B cell (primary cell): ENCODE results near the gene COL4A1. TPM values are rescaled to one million over a fixed set of nuclear protein-coding genes. Genes with fewer than 3 reads are reported as not detected.

Source experiments
- ATAC-seq: fragments of 200-7000 bp; cut with Tn5 transposase; one replicate; pipeline ENCODE4 v1.10.0; 2021; ENCODE audit warnings: low read depth, mild to moderate bottlenecking, moderate number of reproducible peaks, moderate library complexity
- CTCF ChIA-PET: fragments of 350-600 bp; sonication (Branson Sonifier 250); formaldehyde crosslinking; loops from one replicate; lab custom pipeline; 2021; ENCODE audit warnings: antibody characterized with exemption, inconsistent platforms; lab: Charles Lee
- POLR2A ChIA-PET: fragments of 350-600 bp; sonication (Branson Sonifier 250); formaldehyde crosslinking; loops from one replicate; lab custom pipeline; 2021; ENCODE audit warnings: antibody characterized with exemption; lab: Charles Lee
- DNase-seq: peaks from one replicate; pipeline ENCODE4 v3.0.0; 2013
- H2AFZ ChIP-seq: 2 replicates; pipeline ENCODE4 v1.6.1; 2012; ENCODE audit warnings: mild to moderate bottlenecking, low read depth, low read length; ENCODE audit not compliant: insufficient read depth, poor library complexity, severe bottlenecking
- H3K27ac ChIP-seq, 2 donors: 1 replicate in 1 of 2; 2 replicates in 1 of 2; pipeline ENCODE4 v1.5.1; 2012 to 2013; ENCODE audit warnings: low read length in 2 of 2, mild to moderate bottlenecking in 2 of 2, moderate library complexity in 1 of 2
- H3K27me3 ChIP-seq, 4 experiments: fragments of 200-600 bp in 1 of 4; sonication (generic) in 1 of 4; replicated peaks in 1 of 4; 1 replicate in 2 of 4; 2 replicates in 2 of 4; pipeline versions ENCODE4 v1.6.1 to v1.7.0; 2013 to 2016; ENCODE audit warnings: low read length in 3 of 4, mild to moderate bottlenecking in 2 of 4, mixed read lengths in 1 of 4, moderate library complexity in 1 of 4; ENCODE audit not compliant: insufficient read depth in 4 of 4, control insufficient read depth in 3 of 4; ENCODE audit errors: control extremely low read depth in 1 of 4
- H3K36me3 ChIP-seq, 2 experiments: replicated peaks in 1 of 2; 1 replicate in 1 of 2; 2 replicates in 1 of 2; pipeline versions ENCODE4 v1.6.1 to v1.7.1; 2013; ENCODE audit warnings: low read length in 1 of 2; ENCODE audit not compliant: insufficient read depth in 2 of 2, control insufficient read depth in 1 of 2; ENCODE audit errors: control extremely low read depth in 1 of 2, extremely low read depth in 1 of 2
- H3K4me1 ChIP-seq, 2 donors: fragments of 200-600 bp in 1 of 2; sonication (generic) in 1 of 2; 1 replicate in 1 of 2; 2 replicates in 1 of 2; pipeline versions ENCODE4 v1.5.1 to v1.6.1; 2013 to 2017; ENCODE audit warnings: low read length in 2 of 2; ENCODE audit not compliant: control insufficient read depth in 2 of 2, insufficient read depth in 2 of 2
- H3K4me2 ChIP-seq: replicated peaks from 2 replicates; pipeline ENCODE3; 2012; ENCODE audit warnings: mild to moderate bottlenecking, low read depth, low read length; ENCODE audit not compliant: poor library complexity, severe bottlenecking
- H3K4me3 ChIP-seq, 5 experiments: fragments of 200-600 bp in 1 of 5; sonication (generic) in 1 of 5; 1 replicate in 3 of 5; 2 replicates in 2 of 5; pipeline versions ENCODE4 v1.5.1 to v1.7.0; 2011 to 2016; ENCODE audit warnings: low read length in 4 of 5, mild to moderate bottlenecking in 4 of 5, low read depth in 2 of 5, control low read depth in 1 of 5, moderate library complexity in 1 of 5; ENCODE audit not compliant: insufficient read depth in 1 of 5; ENCODE audit errors: control extremely low read depth in 1 of 5, extremely low read depth in 1 of 5
- H3K79me2 ChIP-seq: fragments of 200-600 bp; sonication (generic); one replicate; pipeline ENCODE4 v1.6.0; 2016; ENCODE audit warnings: low read length; ENCODE audit not compliant: control insufficient read depth, insufficient read depth
- H3K9ac ChIP-seq: fragments of 200-600 bp; sonication (generic); 2 replicates; pipeline ENCODE4 v1.6.1; 2017; ENCODE audit warnings: mild to moderate bottlenecking, low read length, moderate library complexity
- H3K9me3 ChIP-seq, 3 donors: one replicate each; pipeline versions ENCODE4 v1.6.1 to v1.7.1; 2013; ENCODE audit warnings: low read length in 2 of 3; ENCODE audit not compliant: control insufficient read depth in 2 of 3, insufficient read depth in 1 of 3; ENCODE audit errors: control extremely low read depth in 1 of 3
- H4K20me1 ChIP-seq: 2 replicates; pipeline ENCODE4 v1.6.0; 2012; ENCODE audit warnings: mild to moderate bottlenecking, low read length; ENCODE audit not compliant: insufficient read depth, control insufficient read depth, poor library complexity, severe bottlenecking
- H3K27ac Mint-ChIP-seq: one replicate; pipeline ENCODE4 v1.8.0; 2021; ENCODE audit warnings: mixed read lengths
- H3K27me3 Mint-ChIP-seq: one replicate; pipeline ENCODE4 v1.8.0; 2021; ENCODE audit warnings: mixed read lengths
- H3K4me1 Mint-ChIP-seq: one replicate; pipeline ENCODE4 v1.8.0; 2021; ENCODE audit warnings: mixed read lengths
- H3K4me3 Mint-ChIP-seq: one replicate; pipeline ENCODE4 v1.8.0; 2021; ENCODE audit warnings: mixed read lengths
- H3K9me3 Mint-ChIP-seq: one replicate; pipeline ENCODE4 v1.8.0; 2022; ENCODE audit warnings: mixed read lengths; ENCODE audit not compliant: insufficient read depth
- CTCF ChIP-seq: fragments of 200-600 bp; IDR thresholded peaks from one replicate; pipeline ENCODE4 v1.8.0; 2022; ENCODE audit warnings: antibody characterized with exemption, mild to moderate bottlenecking
- EZH2 ChIP-seq: IDR thresholded peaks from 2 replicates; pipeline ENCODE4 v1.6.1; 2012; ENCODE audit warnings: borderline replicate concordance, low read depth, mild to moderate bottlenecking, moderate library complexity, low read length; ENCODE audit not compliant: insufficient read depth, poor library complexity, severe bottlenecking
- WGBS: methylation state at CpG from one replicate; pipeline ENCODE4 v1.1.5; 2013; ENCODE audit warnings: missing lambda C conversion rate; ENCODE audit not compliant: insufficient coverage; 5-methylcytosine and 5-hydroxymethylcytosine counted together
- intact Hi-C: fragments of 100-400 bp; cut with micrococcal nuclease; formaldehyde crosslinking; loops from one replicate; pipeline ENCODE4 v1.10.0; 2022
- polyA plus RNA-seq: library from polyadenylated mRNA; depleted of rRNA; stranded (reverse); fragments of >200 nt; gene quantifications from 2 replicates; pipeline ENCODE4 v1.2.3, GENCODE V29; 2012
- total RNA-seq, 2 donors: library from RNA; stranded (reverse); fragments of 120-200 nt in 1 of 2; gene quantifications; 1 replicate in 1 of 2; 2 replicates in 1 of 2; pipeline versions ENCODE4 v1.2.3 to v1.2.4, GENCODE V29; 2013 to 2022

COL4A1 gene
- total and polyA plus RNA-seq, 2 donors (not counting 1 experiment from before 2014, with no cell fraction given), result not detected

- Histone ChIP-seq H3K9ac (no peak overlapping the region), H3K9me3 (peaks cover 0 to 3% (median 0%) of the 10 kb centered on the region in 3 donors), H3K4me3 (no peak overlapping the region), H3K79me2 (no peaks in the 10 kb centered on the region), H4K20me1 (no peaks in the 10 kb centered on the region), H3K4me1 (no peaks in the 10 kb centered on the region), H2AFZ (no peak overlapping the region), H3K27ac (no peak overlapping the region), H3K4me2 (no peak overlapping the region), H3K27me3 (peaks cover 0 to 28% (median 16%) of the 10 kb centered on the region in 4 experiments), H3K36me3 (no peaks in the 10 kb centered on the region)
- Mint-ChIP-seq H3K4me1 (no peaks in the 10 kb centered on the region), H3K9me3 (no peaks in the 10 kb centered on the region), H3K27ac (no peak overlapping the region), H3K27me3 (peaks cover 57% of the 10 kb centered on the region), H3K4me3 (no peak overlapping the region)
- ATAC-seq (no peak), DNase-seq (no peak)
- no CpG with 5 or more reads among the region's 3 CpGs for WGBS
- ChIA-PET CTCF (no interaction called here), POLR2A (no interaction called here)
- TF ChIP-seq EZH2 (no peak), CTCF (no peak)
- intact Hi-C loops, result no loop called here
These were observed 6.7 kb downstream of the COL4A1 start for GRCh38 chr13:110300090-110300815.

- Histone ChIP-seq H3K9ac (no peak overlapping the region), H2AFZ (no peak overlapping the region), H3K4me3 (no peak overlapping the region), H3K27me3 (peaks cover 0 to 27% (median 14%) of the 10 kb centered on the region in 4 experiments), H3K4me2 (no peak overlapping the region), H3K79me2 (no peaks in the 10 kb centered on the region), H3K27ac (no peak overlapping the region), H3K9me3 (peaks cover 0 to 3% (median 0%) of the 10 kb centered on the region in 3 donors), H4K20me1 (no peaks in the 10 kb centered on the region), H3K36me3 (no peaks in the 10 kb centered on the region), H3K4me1 (no peaks in the 10 kb centered on the region)
- TF ChIP-seq EZH2, result no peak
- no peak for TF ChIP-seq CTCF
- ChIA-PET CTCF (no interaction called here), POLR2A (no interaction called here)
- Mint-ChIP-seq H3K9me3 (no peaks in the 10 kb centered on the region), H3K4me3 (no peak overlapping the region), H3K27me3 (peaks cover 48% of the 10 kb centered on the region), H3K4me1 (no peaks in the 10 kb centered on the region), H3K27ac (no peak overlapping the region)
- intact Hi-C loops, result no loop called here
- 71% methylated on average over 9 of the region's 10 CpGs for WGBS
- no peak for DNase-seq
- no peak for ATAC-seq
These were observed 7.6 kb downstream of the COL4A1 start for GRCh38 chr13:110299283-110299840.
